Measurements from ENCODE around the gene TPSB2.
"Not testable (repeated sequence)": the region's sequence is repeated elsewhere in the genome, so short reads cannot be mapped to it uniquely, and the experiment has no call there.

- not testable (repeated sequence) for TF ChIP-seq CTCF (IDR thresholded peaks at IDR 0.05; ENCODE audit: borderline replicate concordance, extremely low read depth, low read length, poor library complexity, severe bottlenecking); EZH2 (IDR thresholded peaks at IDR 0.05; ENCODE audit: borderline replicate concordance, low read depth, low read length, severe bottlenecking)
These were observed 24.8 kb upstream of the TPSB2 start for GRCh38 chr16:1254821-1255220.
